GM21390 (cell line): ENCODE results near the gene CDH13.

ENCODE experiments used
- ATAC-seq: cut with Tn5 transposase; IDR thresholded peaks from one replicate; pipeline ENCODE4 v1.9.1; 2021; ENCODE audit not compliant: unreplicated experiment

The CDH13 gene

GRCh38 chr16:82735673-82736091, 108.9 kb downstream of the CDH13 start:
- no peak for ATAC-seq

- ATAC-seq = no peak
These were observed 109.5 kb downstream of the CDH13 start for GRCh38 chr16:82736224-82736623.

GRCh38 chr16:82738699-82739098, 111.9 kb downstream of the CDH13 start:
- ATAC-seq = no peak

- no peak for ATAC-seq
These were observed 114.4 kb downstream of the CDH13 start for GRCh38 chr16:82741073-82741615.

GRCh38 chr16:82744958-82745357, 118.2 kb downstream of the CDH13 start:
- ATAC-seq = no peak

GRCh38 chr16:82748026-82748425, 121.3 kb downstream of the CDH13 start:
- ATAC-seq = no peak

GRCh38 chr16:82750068-82750467, 123.3 kb downstream of the CDH13 start:
- ATAC-seq = no peak

GRCh38 chr16:82751020-82751419, 124.3 kb downstream of the CDH13 start:
- no peak for ATAC-seq

- no peak for ATAC-seq
These were observed 125.4 kb downstream of the CDH13 start for GRCh38 chr16:82752172-82752571.

GRCh38 chr16:82753821-82754220, 127.1 kb downstream of the CDH13 start:
- no peak for ATAC-seq

GRCh38 chr16:82754716-82755513, 128.1 kb downstream of the CDH13 start:
- no peak for ATAC-seq

- no peak for ATAC-seq
These were observed 129.0 kb downstream of the CDH13 start for GRCh38 chr16:82755570-82756282.

- ATAC-seq = no peak
These were observed 129.5 kb downstream of the CDH13 start for GRCh38 chr16:82756283-82756599.

- no peak for ATAC-seq
These were observed 131.6 kb downstream of the CDH13 start for GRCh38 chr16:82758406-82758805.

GRCh38 chr16:82758904-82759303, 132.1 kb downstream of the CDH13 start:
- ATAC-seq = no peak

GRCh38 chr16:82761236-82761635, 134.5 kb downstream of the CDH13 start:
- no peak for ATAC-seq

GRCh38 chr16:82761858-82762257, 135.1 kb downstream of the CDH13 start:
- no peak for ATAC-seq

GRCh38 chr16:82763371-82763770, 136.6 kb downstream of the CDH13 start:
- no peak for ATAC-seq

GRCh38 chr16:82767198-82767597, 140.4 kb downstream of the CDH13 start:
- no peak for ATAC-seq

GRCh38 chr16:82767808-82768207, 141.0 kb downstream of the CDH13 start:
- no peak for ATAC-seq

- ATAC-seq = no peak
These were observed 143.1 kb downstream of the CDH13 start for GRCh38 chr16:82769845-82770244.

- no peak for ATAC-seq
These were observed 145.4 kb downstream of the CDH13 start for GRCh38 chr16:82772215-82772614.
